BJ (cell line): ENCODE measurements around the gene KRT31. TPM values are rescaled to one million over a fixed set of nuclear protein-coding genes. Genes with fewer than 3 reads are reported as not detected.

ENCODE experiments used
- CTCF ChIA-PET: fragments of 350-600 bp; formaldehyde crosslinking; extraction: SDS; loops from one replicate; lab custom pipeline; 2021; ENCODE audit warnings: antibody characterized with exemption, inconsistent platforms; lab: Yijun Ruan, JAX
- POLR2A ChIA-PET: fragments of 300-600 bp; sonication (Branson Sonifier 250); formaldehyde crosslinking; extraction: SDS; loops from one replicate; lab custom pipeline; 2021; ENCODE audit warnings: antibody characterized with exemption; lab: Charles Lee
- DNase-seq: peaks from one replicate; pipeline ENCODE4 v3.0.0-alpha.2; 2011; ENCODE audit warnings: low read depth
- H3K27me3 ChIP-seq: 2 replicates; pipeline ENCODE4 v1.6.0; 2011; ENCODE audit warnings: low read length; ENCODE audit not compliant: control insufficient read depth, insufficient read depth
- H3K36me3 ChIP-seq: 2 replicates; pipeline ENCODE4 v1.5.1; 2011; ENCODE audit warnings: low read length; ENCODE audit not compliant: control insufficient read depth, insufficient read depth
- H3K4me3 ChIP-seq: 2 replicates; pipeline ENCODE4 v1.5.1; 2011; ENCODE audit warnings: low read depth, mild to moderate bottlenecking, control low read depth, low read length
- CTCF ChIP-seq: IDR thresholded peaks from 2 replicates; pipeline ENCODE4 v1.5.1; 2011; ENCODE audit warnings: low read depth, mild to moderate bottlenecking, control low read depth, inconsistent platforms, low read length, moderate library complexity; ENCODE audit not compliant: insufficient read depth
- polyA plus RNA-seq: library from polyadenylated mRNA; depleted of rRNA; stranded (reverse); fragments of >200 nt; gene quantifications from 2 replicates; pipeline ENCODE4 v1.2.3, GENCODE V29; 2011

The KRT31 gene
- polyA plus RNA-seq, 1 experiment: 0.11 TPM

- no peak for DNase-seq
- ChIA-PET CTCF (no interaction called here), POLR2A (no interaction called here)
- Histone ChIP-seq H3K27me3 (no peaks in the 10 kb centered on the region), H3K4me3 (no peak overlapping the region), H3K36me3 (no peaks in the 10 kb centered on the region)
- TF ChIP-seq CTCF: no peak
Measured at GRCh38 chr17:41392278-41392677, 5.1 kb downstream of the KRT31 start.

GRCh38 chr17:41391535-41391934, 5.9 kb downstream of the KRT31 start:
- Histone ChIP-seq H3K36me3 (no peaks in the 10 kb centered on the region), H3K4me3 (no peak overlapping the region), H3K27me3 (no peaks in the 10 kb centered on the region)
- CTCF ChIA-PET: no interaction called here
- no peak for TF ChIP-seq CTCF
- no peak for DNase-seq
- POLR2A ChIA-PET: no interaction called here

GRCh38 chr17:41390411-41390938, 6.9 kb downstream of the KRT31 start:
- POLR2A ChIA-PET: interaction anchor here (0.5 kb wide), 1 partner anchor 331 kb away, joined by 6 read pairs; no protein-coding TSS in a partner anchor
- DNase-seq: no peak
- CTCF ChIA-PET: interaction anchor here (0.7 to 1.4 kb wide), 5 partner anchors 10 to 106 kb away, joined by 3 to 7 read pairs (median 4); partner anchors contain the start of gene KRT33B
- H3K27me3 ChIP-seq: no peaks in the 10 kb centered on the region
- H3K36me3 ChIP-seq: no peaks in the 10 kb centered on the region
- H3K4me3 ChIP-seq: no peak overlapping the region
- TF ChIP-seq CTCF: no peak

- ChIA-PET CTCF (no interaction called here), POLR2A (no interaction called here)
- DNase-seq: no peak
- Histone ChIP-seq H3K36me3 (no peaks in the 10 kb centered on the region), H3K4me3 (no peak overlapping the region), H3K27me3 (no peaks in the 10 kb centered on the region)
- no peak for TF ChIP-seq CTCF
Measured at GRCh38 chr17:41387670-41388069, 9.7 kb downstream of the KRT31 start.

GRCh38 chr17:41386227-41386626, 11.2 kb downstream of the KRT31 start:
- Histone ChIP-seq H3K36me3 (no peaks in the 10 kb centered on the region), H3K27me3 (no peaks in the 10 kb centered on the region), H3K4me3 (no peak overlapping the region)
- ChIA-PET CTCF (no interaction called here), POLR2A (no interaction called here)
- no peak for TF ChIP-seq CTCF
- no peak for DNase-seq
